ENCODE measurements around the gene REV1.
"Not testable (repeated sequence)": the region's sequence is repeated elsewhere in the genome, so short reads cannot be mapped to it uniquely, and the experiment has no call there.

DNA sequence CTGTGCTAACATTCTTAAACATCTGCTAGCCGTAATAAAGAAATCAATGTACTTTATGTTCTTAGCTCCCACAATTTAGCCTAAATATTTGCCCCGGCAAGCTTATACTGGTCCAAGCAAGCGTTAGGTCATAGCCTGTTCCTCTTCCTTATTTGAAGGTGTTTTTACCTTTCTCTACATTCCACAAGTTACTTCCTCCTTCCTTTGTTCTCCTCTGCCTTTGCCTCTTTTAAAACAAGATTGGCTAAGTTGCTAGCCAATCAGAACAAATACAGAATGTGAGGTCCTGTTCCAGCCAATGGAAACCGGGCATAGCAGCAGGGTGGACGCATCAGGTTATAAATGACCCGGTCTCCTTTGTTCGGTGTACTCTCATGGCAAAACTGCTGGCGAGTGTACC is 19.4 kb downstream of the REV1 start:
- not testable (repeated sequence) for TF ChIP-seq SIN3A (conservative IDR thresholded peaks at IDR 0.05 in 1 of 2, IDR thresholded peaks at IDR 0.05 in 1 of 2; ENCODE audit: low read depth in 1 of 2, low read length in 2 of 2); TCF12 (IDR thresholded peaks at IDR 0.05; ENCODE audit: low read depth, low read length); EZH2 (IDR thresholded peaks at IDR 0.05; ENCODE audit: low read depth, low read length, severe bottlenecking); CHD2 (IDR thresholded peaks at IDR 0.05; ENCODE audit: low read length); ASH2L (IDR thresholded peaks at IDR 0.05; ENCODE audit: low read length); SUZ12 (IDR thresholded peaks at IDR 0.05; ENCODE audit: low read length)
- TF ChIP-seq, protein P1, sequence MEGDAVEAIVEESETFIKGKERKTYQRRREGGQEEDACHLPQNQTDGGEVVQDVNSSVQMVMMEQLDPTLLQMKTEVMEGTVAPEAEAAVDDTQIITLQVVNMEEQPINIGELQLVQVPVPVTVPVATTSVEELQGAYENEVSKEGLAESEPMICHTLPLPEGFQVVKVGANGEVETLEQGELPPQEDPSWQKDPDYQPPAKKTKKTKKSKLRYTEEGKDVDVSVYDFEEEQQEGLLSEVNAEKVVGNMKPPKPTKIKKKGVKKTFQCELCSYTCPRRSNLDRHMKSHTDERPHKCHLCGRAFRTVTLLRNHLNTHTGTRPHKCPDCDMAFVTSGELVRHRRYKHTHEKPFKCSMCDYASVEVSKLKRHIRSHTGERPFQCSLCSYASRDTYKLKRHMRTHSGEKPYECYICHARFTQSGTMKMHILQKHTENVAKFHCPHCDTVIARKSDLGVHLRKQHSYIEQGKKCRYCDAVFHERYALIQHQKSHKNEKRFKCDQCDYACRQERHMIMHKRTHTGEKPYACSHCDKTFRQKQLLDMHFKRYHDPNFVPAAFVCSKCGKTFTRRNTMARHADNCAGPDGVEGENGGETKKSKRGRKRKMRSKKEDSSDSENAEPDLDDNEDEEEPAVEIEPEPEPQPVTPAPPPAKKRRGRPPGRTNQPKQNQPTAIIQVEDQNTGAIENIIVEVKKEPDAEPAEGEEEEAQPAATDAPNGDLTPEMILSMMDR (IDR thresholded peaks at IDR 0.05; ENCODE audit: control extremely low read depth in 1 of 3, insufficient read depth in 1 of 3, low read depth in 1 of 3, low read length in 3 of 3): not testable (repeated sequence)
- TF ChIP-seq, protein P2, sequence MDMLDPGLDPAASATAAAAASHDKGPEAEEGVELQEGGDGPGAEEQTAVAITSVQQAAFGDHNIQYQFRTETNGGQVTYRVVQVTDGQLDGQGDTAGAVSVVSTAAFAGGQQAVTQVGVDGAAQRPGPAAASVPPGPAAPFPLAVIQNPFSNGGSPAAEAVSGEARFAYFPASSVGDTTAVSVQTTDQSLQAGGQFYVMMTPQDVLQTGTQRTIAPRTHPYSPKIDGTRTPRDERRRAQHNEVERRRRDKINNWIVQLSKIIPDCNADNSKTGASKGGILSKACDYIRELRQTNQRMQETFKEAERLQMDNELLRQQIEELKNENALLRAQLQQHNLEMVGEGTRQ (IDR thresholded peaks at IDR 0.05; ENCODE audit: low read length): not testable (repeated sequence)
- TF ChIP-seq, protein P3, sequence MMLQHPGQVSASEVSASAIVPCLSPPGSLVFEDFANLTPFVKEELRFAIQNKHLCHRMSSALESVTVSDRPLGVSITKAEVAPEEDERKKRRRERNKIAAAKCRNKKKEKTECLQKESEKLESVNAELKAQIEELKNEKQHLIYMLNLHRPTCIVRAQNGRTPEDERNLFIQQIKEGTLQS (IDR thresholded peaks at IDR 0.05; ENCODE audit: insufficient read depth, low read depth, low read length): not testable (repeated sequence)

Data from H1 (cell line).